Measurements from ENCODE around the gene ARHGEF17.

- no peak for TF ChIP-seq CTCF (IDR thresholded peaks at IDR 0.05)
- TF ChIP-seq POLR2A (IDR thresholded peaks at IDR 0.05): no peak
Observed at GRCh38 chr11:73291781-73292524, 16.1 kb upstream of the ARHGEF17 start.

All from right lobe of liver (tissue), 4 donors.